GM12864 (cell line): ENCODE measurements around the gene KCNK15.

Experiments
- DNase-seq: peaks from one replicate; pipeline ENCODE4 v3.0.0-alpha.2; 2011; ENCODE audit warnings: low read depth
- H3K4me3 ChIP-seq: 2 replicates; pipeline ENCODE4 v1.5.1; 2011; ENCODE audit warnings: mild to moderate bottlenecking, low read depth, low read length, control low read depth
- TF ChIP-seq, protein P1 (sequence below): IDR thresholded peaks from 2 replicates; pipeline ENCODE4 v1.5.1; 2011; ENCODE audit warnings: low read depth, mild to moderate bottlenecking, moderate library complexity, low read length, control low read depth, inconsistent platforms; ENCODE audit errors: missing control alignments

KCNK15 gene

DNA sequence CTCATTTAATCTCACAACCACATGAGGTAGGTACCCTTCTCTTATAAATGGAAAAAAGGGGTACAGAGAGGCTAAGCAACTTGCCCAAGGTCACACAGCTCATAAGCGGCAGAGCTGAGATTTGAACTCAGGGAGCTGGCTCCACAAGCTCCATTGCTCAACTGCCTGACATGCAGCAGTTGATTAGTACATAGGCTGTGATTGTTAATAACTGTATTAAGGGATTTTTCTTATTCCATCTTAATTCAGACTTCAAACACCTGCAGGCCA is 23.9 kb upstream of the KCNK15 start:
- no peak for DNase-seq
- TF ChIP-seq, protein P1, sequence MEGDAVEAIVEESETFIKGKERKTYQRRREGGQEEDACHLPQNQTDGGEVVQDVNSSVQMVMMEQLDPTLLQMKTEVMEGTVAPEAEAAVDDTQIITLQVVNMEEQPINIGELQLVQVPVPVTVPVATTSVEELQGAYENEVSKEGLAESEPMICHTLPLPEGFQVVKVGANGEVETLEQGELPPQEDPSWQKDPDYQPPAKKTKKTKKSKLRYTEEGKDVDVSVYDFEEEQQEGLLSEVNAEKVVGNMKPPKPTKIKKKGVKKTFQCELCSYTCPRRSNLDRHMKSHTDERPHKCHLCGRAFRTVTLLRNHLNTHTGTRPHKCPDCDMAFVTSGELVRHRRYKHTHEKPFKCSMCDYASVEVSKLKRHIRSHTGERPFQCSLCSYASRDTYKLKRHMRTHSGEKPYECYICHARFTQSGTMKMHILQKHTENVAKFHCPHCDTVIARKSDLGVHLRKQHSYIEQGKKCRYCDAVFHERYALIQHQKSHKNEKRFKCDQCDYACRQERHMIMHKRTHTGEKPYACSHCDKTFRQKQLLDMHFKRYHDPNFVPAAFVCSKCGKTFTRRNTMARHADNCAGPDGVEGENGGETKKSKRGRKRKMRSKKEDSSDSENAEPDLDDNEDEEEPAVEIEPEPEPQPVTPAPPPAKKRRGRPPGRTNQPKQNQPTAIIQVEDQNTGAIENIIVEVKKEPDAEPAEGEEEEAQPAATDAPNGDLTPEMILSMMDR, result no peak
- H3K4me3 ChIP-seq, result no peak overlapping the region

DNA sequence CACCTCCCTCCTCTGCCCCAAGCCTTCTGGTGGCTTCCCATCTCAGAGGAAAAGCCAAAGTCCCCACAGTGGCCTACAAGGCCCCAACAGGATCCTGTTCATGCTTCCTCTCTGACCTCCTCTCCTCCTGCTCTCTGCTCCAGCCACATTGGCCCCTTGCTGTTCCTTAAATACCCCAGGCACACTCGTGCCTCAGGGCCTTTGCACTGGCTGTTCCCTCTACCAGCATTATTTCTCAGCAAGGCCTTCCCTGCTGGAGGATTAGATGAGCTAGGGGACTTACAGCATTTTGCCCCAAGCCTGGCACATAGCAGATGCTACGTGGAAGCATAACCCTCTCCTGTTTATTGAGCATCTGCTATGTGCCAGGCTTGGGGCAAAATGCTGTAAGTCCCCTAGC is 22.7 kb upstream of the KCNK15 start:
- TF ChIP-seq, protein P1, result no peak
- no peak overlapping the region for H3K4me3 ChIP-seq
- DNase-seq, result no peak

DNA sequence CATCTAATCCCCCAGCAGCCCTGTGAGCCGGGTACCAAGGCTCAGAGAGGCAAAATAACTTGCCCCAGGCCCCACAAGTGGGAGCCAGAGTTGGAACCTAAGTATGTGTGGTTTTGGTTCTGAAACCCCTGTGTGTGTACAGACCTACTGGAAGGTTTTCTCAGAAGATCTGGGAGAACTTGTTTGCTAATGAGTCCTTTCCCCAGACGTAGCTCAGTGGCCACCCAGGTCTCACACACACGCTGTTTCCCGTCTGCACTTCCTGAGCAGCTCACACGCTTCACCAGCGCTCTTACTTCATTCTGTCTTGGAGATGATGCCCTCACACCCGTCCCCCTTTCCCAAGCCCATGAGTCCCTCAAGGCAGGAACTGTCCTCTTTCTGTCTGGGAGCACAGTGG is 22.3 kb upstream of the KCNK15 start:
- no peak for DNase-seq
- TF ChIP-seq, protein P1, result no peak

DNA sequence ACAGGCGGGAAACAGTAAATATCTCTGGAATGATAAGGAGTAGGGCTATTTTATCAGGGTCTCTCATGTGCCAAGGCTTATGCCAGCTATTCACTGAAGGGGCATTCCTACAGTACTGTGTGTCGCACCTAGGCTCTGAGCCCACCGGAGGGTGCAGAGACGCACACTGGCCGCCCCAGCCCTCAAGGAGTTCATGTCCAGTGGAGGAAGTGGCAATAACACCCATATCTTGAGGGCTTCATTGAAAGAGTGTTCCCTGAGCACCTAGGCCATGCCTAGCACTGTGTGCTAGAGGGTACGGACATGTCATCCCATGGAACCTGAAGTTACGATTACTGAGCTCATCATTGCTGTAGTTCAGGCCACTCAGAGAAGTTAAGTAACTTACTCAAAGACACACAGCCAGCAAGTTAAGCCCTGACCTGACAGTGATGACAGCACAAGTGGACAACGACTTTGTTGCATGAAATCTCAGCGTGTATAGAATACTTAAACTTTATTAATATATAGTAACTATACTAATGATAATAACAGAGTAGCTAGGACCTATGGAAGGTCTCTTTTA is 21.8 kb upstream of the KCNK15 start:
- TF ChIP-seq, protein P1, result no peak
- DNase-seq, result no peak

More for the DNA sequence above, 22.3 kb upstream of the KCNK15 start:
- no peak overlapping the region for H3K4me3 ChIP-seq

DNA sequence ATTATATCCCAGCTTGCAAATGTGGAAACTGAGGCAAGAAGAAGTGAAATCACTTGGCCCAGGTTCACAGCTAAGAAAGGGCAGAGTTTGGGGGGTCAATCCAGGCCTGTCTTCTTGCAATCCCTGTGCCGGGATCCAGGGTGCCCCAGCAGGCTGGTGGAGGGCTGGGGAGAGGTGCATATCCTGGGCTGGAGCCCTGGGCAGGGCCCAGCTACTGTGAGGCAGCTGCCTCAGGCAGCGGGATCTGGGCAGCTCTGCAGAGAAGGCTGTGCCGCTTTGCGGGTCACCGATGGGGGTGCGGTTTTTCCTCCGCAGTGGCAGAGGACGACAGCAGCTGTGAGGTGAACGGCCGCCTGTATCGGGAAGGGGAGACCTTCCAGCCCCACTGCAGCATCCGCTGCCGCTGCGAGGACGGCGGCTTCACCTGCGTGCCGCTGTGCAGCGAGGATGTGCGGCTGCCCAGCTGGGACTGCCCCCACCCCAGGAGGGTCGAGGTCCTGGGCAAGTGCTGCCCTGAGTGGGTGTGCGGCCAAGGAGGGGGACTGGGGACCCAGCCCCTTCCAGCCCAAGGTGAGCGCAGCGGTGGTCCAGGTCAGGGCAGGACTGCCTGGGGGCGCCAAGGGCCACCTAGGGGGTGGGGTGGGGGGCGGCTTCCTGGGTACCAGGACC is 21.1 kb upstream of the KCNK15 start:
- H3K4me3 ChIP-seq, result no peak overlapping the region
- TF ChIP-seq, protein P1, result no peak
- no peak for DNase-seq

More for the DNA sequence above, 21.8 kb upstream of the KCNK15 start:
- H3K4me3 ChIP-seq, result no peak overlapping the region

DNA sequence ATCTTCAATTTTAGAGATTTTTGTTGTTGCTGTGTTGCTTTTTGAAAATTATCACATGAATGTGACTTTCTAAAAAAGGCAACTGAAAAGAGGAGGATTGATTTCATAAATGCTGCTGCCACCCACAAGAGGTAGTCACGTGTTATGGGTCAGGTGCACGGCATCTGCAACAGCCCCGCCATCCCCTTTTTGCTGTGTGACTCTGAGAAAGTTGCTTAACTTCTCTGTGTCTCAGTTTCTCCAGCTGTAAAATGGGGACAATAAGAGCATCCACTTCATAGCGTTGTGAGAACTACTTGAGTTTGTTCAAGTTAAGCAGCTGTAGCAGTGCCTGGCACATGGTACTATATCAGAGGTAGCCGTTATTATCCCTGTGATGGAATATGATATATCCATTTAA is 19.8 kb upstream of the KCNK15 start:
- TF ChIP-seq, protein P1, result no peak
- no peak overlapping the region for H3K4me3 ChIP-seq
- DNase-seq, result no peak

DNA sequence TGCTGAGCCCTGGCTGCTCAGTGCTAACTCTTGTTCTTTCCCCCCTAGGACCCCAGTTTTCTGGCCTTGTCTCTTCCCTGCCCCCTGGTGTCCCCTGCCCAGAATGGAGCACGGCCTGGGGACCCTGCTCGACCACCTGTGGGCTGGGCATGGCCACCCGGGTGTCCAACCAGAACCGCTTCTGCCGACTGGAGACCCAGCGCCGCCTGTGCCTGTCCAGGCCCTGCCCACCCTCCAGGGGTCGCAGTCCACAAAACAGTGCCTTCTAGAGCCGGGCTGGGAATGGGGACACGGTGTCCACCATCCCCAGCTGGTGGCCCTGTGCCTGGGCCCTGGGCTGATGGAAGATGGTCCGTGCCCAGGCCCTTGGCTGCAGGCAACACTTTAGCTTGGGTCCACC is 18.6 kb upstream of the KCNK15 start:
- H3K4me3 ChIP-seq, result no peak overlapping the region
- TF ChIP-seq, protein P1, result no peak
- no peak for DNase-seq
